Glutamatergic neuron (in vitro differentiated cells): Measurements from ENCODE around the gene SERGEF. TPM values are rescaled to one million over a fixed set of nuclear protein-coding genes. Genes with fewer than 3 reads are reported as not detected.
A peak's percentile ranks its signal among the peaks of the same experiment; 100 is the strongest.

Experiments
- DNase-seq: peaks from one replicate; pipeline ENCODE4 v3.0.0; 2022
- H3K27ac Mint-ChIP-seq: one replicate; pipeline ENCODE4 v1.8.0; 2020; ENCODE audit warnings: mild to moderate bottlenecking, mixed read lengths, inconsistent platforms; ENCODE audit not compliant: unreplicated experiment
- H3K27me3 Mint-ChIP-seq: one replicate; pipeline ENCODE4 v1.8.0; 2020; ENCODE audit warnings: mild to moderate bottlenecking, moderate library complexity, mixed read lengths, inconsistent platforms; ENCODE audit not compliant: unreplicated experiment
- H3K36me3 Mint-ChIP-seq: one replicate; pipeline ENCODE4 v1.8.0; 2020; ENCODE audit warnings: mild to moderate bottlenecking, mixed read lengths, inconsistent platforms; ENCODE audit not compliant: unreplicated experiment
- H3K4me1 Mint-ChIP-seq: one replicate; pipeline ENCODE4 v1.8.0; 2020; ENCODE audit warnings: mild to moderate bottlenecking, low read depth, mixed read lengths, inconsistent platforms; ENCODE audit not compliant: unreplicated experiment
- H3K4me3 Mint-ChIP-seq: one replicate; pipeline ENCODE4 v1.8.0; 2020; ENCODE audit warnings: mild to moderate bottlenecking, mixed read lengths, inconsistent platforms; ENCODE audit not compliant: unreplicated experiment
- H3K9me3 Mint-ChIP-seq: one replicate; pipeline ENCODE4 v1.8.0; 2020; ENCODE audit warnings: mild to moderate bottlenecking, moderate library complexity, mixed read lengths, inconsistent platforms; ENCODE audit not compliant: unreplicated experiment
- total RNA-seq: library from RNA; stranded (reverse); fragmentation: NEBNext Ultra II Directional; extraction: Animal tissue kit (Norgen Biotek cat#: 25700); gene quantifications from one replicate; pipeline ENCODE4 v1.2.1, GENCODE V29; 2021; ENCODE audit not compliant: unreplicated experiment
- TF ChIP-seq, protein P1 (sequence below): fragments of 200-600 bp; sonication (generic); IDR thresholded peaks from one replicate; pipeline ENCODE4 v1.5.0; 2021; ENCODE audit not compliant: partially characterized antibody, unreplicated experiment

Gene SERGEF
- total RNA-seq, 1 donor from 2014 or later = 42.5 TPM

DNA sequence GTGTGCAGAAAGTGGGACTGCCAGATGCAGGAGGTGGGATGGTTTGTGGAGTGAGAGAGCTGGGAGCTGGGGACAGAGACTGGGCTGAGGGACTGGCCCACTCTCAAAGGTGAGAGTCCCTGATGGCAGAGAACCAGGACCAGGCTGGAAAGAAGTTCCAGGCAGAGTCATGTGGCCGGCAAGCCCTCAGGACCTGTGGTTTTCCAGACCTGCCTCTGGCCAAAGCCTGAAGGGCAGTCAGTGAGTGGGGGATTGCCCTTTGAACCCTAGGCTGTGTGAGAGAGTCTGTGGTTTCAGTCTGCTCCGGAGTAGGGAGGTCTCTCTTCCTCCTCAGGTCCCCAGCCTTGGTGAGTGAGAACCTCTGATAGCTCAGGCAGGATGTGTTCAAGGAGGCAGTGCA lies 261.3 kb downstream of the SERGEF start:
- Mint-ChIP-seq H3K4me1 (peaks cover 2% of the 10 kb centered on the region), H3K27ac (no peak overlapping the region), H3K36me3 (peaks cover 17% of the 10 kb centered on the region), H3K9me3 (peaks cover 2% of the 10 kb centered on the region), H3K4me3 (no peak overlapping the region), H3K27me3 (peaks cover 5% of the 10 kb centered on the region)
- TF ChIP-seq, protein P1, sequence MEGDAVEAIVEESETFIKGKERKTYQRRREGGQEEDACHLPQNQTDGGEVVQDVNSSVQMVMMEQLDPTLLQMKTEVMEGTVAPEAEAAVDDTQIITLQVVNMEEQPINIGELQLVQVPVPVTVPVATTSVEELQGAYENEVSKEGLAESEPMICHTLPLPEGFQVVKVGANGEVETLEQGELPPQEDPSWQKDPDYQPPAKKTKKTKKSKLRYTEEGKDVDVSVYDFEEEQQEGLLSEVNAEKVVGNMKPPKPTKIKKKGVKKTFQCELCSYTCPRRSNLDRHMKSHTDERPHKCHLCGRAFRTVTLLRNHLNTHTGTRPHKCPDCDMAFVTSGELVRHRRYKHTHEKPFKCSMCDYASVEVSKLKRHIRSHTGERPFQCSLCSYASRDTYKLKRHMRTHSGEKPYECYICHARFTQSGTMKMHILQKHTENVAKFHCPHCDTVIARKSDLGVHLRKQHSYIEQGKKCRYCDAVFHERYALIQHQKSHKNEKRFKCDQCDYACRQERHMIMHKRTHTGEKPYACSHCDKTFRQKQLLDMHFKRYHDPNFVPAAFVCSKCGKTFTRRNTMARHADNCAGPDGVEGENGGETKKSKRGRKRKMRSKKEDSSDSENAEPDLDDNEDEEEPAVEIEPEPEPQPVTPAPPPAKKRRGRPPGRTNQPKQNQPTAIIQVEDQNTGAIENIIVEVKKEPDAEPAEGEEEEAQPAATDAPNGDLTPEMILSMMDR = no peak
- DNase-seq = peak; percentile 2

DNA sequence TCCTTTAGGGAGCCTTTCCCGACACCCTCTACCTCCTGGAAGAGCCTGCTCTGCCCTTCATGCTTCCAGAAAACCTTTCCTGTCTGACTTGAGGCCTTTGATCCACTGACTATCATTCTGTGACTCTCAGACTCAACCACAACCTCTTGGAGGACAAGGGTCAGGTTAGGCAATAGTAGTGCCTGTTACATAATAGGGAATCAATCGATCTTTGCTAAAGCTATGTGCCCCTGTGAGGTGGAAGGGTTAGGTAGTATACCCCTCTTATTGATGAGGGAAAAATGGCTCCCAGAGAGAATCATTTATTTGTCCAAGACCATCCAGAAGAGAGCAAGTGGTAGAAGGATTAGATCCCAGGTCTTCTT lies 262.1 kb downstream of the SERGEF start:
- TF ChIP-seq, protein P1 = no peak
- peaks cover 17% of the 10 kb centered on the region for H3K36me3 Mint-ChIP-seq
- H3K27me3 Mint-ChIP-seq = peaks cover 5% of the 10 kb centered on the region
- peaks cover 2% of the 10 kb centered on the region for H3K9me3 Mint-ChIP-seq
- no peak for DNase-seq
- H3K4me1 Mint-ChIP-seq = peaks cover 2% of the 10 kb centered on the region
- H3K27ac Mint-ChIP-seq = no peak overlapping the region
- H3K4me3 Mint-ChIP-seq = no peak overlapping the region

DNA sequence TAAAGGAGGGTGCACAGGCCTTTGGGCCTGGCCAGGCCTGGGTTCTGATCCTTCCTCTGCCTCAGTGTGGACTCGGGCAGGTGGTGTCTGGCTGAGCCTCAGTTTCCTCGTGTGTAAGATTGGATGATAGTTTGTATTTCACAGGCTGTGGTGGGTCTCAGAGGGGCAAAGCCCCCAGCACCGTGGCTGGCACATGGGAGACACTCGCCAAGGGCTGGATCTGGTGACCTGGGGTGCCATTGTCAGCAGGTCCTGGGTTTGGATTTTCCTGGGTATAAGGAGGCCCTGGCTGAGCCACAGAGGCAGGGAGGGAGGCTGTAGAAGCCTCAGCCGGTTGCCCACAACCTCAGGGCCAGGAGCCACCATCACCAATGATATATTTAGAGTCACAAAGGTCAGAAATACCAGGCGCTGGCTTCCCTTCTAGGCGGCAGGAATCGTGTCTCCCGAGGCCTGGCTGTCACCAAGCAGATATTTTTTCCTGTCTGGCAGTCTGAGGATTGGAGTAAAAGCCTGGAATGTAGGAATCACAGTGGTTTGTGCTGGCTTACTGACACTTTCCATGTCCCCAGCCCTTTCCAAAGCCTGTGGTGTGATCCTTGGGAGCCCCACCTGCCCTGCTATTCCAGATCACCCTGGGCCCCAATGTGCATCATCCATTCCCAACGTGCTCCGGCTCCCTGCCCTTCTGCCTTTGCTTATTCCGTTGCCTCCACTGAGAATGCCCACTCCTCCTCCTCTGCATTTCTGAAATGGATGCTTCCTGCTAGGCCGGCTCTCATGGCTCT lies 262.6 kb downstream of the SERGEF start:
- Mint-ChIP-seq H3K4me1 (peaks cover 2% of the 10 kb centered on the region), H3K9me3 (no peaks in the 10 kb centered on the region), H3K27ac (no peak overlapping the region), H3K27me3 (peaks cover 2% of the 10 kb centered on the region), H3K4me3 (no peak overlapping the region), H3K36me3 (peaks cover 13% of the 10 kb centered on the region)
- TF ChIP-seq, protein P1 = no peak
- DNase-seq = peak; percentile 4

DNA sequence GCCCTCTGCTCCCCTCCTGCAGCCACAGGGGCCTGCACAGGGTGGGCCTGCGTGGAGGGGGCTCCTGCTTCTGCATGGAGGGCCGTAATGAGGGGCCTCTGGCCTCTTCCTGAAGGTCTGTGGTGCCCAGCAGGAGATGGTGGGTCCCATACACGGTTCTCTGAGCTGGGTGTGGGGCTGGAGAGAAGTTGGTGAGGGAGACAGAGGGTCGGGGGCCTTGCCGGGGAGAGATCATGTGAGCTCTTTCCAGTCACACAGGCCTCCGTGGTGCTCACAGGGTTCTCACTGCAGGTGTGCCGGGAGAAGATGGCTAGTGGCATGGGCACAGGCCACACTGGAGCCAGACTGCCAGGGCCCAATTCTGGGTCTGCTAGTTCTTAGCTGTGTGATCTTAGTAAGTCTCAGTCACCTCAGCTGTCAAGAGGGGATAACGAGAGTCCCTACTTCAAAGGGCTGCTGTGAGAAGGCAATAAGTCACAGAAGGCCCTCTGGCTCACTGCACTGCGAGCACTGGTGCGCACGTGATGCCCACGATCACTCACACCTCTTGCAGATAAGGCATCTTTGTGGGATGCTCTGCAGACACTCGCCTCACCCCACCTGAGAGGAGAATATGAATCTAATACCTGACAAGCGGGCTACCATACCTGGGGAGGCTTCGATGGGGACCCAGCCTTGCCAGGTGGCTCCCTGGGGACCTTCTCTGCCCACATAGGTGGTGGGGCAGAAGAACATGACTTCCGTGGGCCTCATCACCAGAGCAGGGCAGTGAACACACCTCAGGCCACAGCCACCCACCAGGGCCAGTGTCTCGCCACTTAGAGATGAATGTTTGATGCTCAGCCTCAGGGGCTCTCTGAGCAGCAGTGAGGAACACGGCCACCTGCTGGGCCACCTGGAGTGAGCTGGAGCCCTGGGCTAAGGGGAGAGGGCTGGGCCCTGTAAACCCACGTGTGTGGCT lies 263.8 kb downstream of the SERGEF start:
- peaks cover 7% of the 10 kb centered on the region for H3K36me3 Mint-ChIP-seq
- no peak overlapping the region for H3K4me3 Mint-ChIP-seq
- no peak overlapping the region for H3K27ac Mint-ChIP-seq
- TF ChIP-seq, protein P1 = no peak
- DNase-seq = peak; percentile 18
- peaks cover 2% of the 10 kb centered on the region for H3K4me1 Mint-ChIP-seq
- H3K9me3 Mint-ChIP-seq = no peaks in the 10 kb centered on the region
- peaks cover 3% of the 10 kb centered on the region for H3K27me3 Mint-ChIP-seq
